Diencephalon (tissue), 1 donor: ENCODE data around the gene TMEM215. TPM values are rescaled to one million over a fixed set of nuclear protein-coding genes. Genes with fewer than 3 reads are reported as not detected.

Experiments used
- small RNA-seq: library from RNA; depleted of rRNA; stranded (forward); fragments of <200 nt; gene quantifications from one replicate; pipeline ENCODE3, GENCODE V24; 2014
- total RNA-seq: library from RNA; depleted of rRNA; stranded (reverse); fragments of >200 nt; gene quantifications from one replicate; pipeline ENCODE4 v1.2.3, GENCODE V29; 2014

The TMEM215 gene
- 9.0 TPM for total RNA-seq

GRCh38 chr9:32783168-32783891, at the start of gene TMEM215:
Gene TMEM215, plus strand, starts transcription at chr9:32783540. Its CDS starts 644 bp downstream, at chr9:32784184.

Small RNA genes lying within 50 kb of the gene (small RNA-seq; reads per million reads assigned to genes)
- not detected for gene RF00019

Other genes starting within 250 kb of the TMEM215 start
- gene SMIM27, start 231.2 kb upstream of the TMEM215 start, total RNA-seq = 6.0 TPM
- 39.4 TPM for gene TOPORS, start 231.0 kb upstream of the TMEM215 start, total RNA-seq
- 57.0 TPM for gene NDUFB6, start 210.4 kb upstream of the TMEM215 start, total RNA-seq
- under 0.01 TPM for gene TAF1L, start 147.9 kb upstream of the TMEM215 start, total RNA-seq
- 32.5 TPM for gene APTX, start 218.1 kb downstream of the TMEM215 start, total RNA-seq
- 296 TPM for gene DNAJA1, start 241.7 kb downstream of the TMEM215 start, total RNA-seq